GM19240 (cell line): ENCODE data around the gene MRPL49.
A peak's percentile ranks its signal among the peaks of the same experiment; 100 is the strongest.
"Not testable (repeated sequence)": the region's sequence is repeated elsewhere in the genome, so short reads cannot be mapped to it uniquely, and the experiment has no call there.

Experiments used
- DNase-seq: peaks from one replicate; pipeline ENCODE4 v3.0.0; 2011; ENCODE audit warnings: low spot score; ENCODE audit not compliant: insufficient read length

The MRPL49 gene

GRCh38 chr11:65117206-65118096 is 4.7 kb upstream of the MRPL49 start, which contains the start of gene ZNHIT2:
Gene ZNHIT2, minus strand, starts transcription at chr11:65117701. Its CDS starts 48 bp downstream, at chr11:65117653.
- DNase-seq, result peak; percentile 78

- no peak for DNase-seq
Observed at GRCh38 chr11:65118097-65118837, 3.9 kb upstream of the MRPL49 start.

GRCh38 chr11:65118891-65119669 is 3.0 kb upstream of the MRPL49 start:
- not testable (repeated sequence) for DNase-seq

GRCh38 chr11:65119670-65119995 is 2.5 kb upstream of the MRPL49 start:
- DNase-seq, result no peak

- DNase-seq, result no peak
Observed at GRCh38 chr11:65120831-65121230, 1.3 kb upstream of the MRPL49 start.

- no peak for DNase-seq
Observed at GRCh38 chr11:65121447-65121864, 665 bp upstream of the MRPL49 start.

GRCh38 chr11:65124480-65125196 is 2.5 kb downstream of the MRPL49 start:
- no peak for DNase-seq

GRCh38 chr11:65125197-65126056 is 3.3 kb downstream of the MRPL49 start:
- no peak for DNase-seq

GRCh38 chr11:65126624-65127274 is 4.6 kb downstream of the MRPL49 start:
- DNase-seq, result no peak

GRCh38 chr11:65127473-65128181 is 5.5 kb downstream of the MRPL49 start:
- DNase-seq, result no peak

- DNase-seq, result no peak
Observed at GRCh38 chr11:65128182-65129145, 6.3 kb downstream of the MRPL49 start.

GRCh38 chr11:65129649-65130441 is 7.7 kb downstream of the MRPL49 start:
- DNase-seq, result no peak

GRCh38 chr11:65130631-65131416 is 8.7 kb downstream of the MRPL49 start:
- DNase-seq, result no peak

- no peak for DNase-seq
Observed at GRCh38 chr11:65131417-65131776, 9.3 kb downstream of the MRPL49 start.

GRCh38 chr11:65131895-65132237 is 9.7 kb downstream of the MRPL49 start:
- no peak for DNase-seq

- DNase-seq, result no peak
Observed at GRCh38 chr11:65132238-65132987, 10.3 kb downstream of the MRPL49 start.
